Fibroblast of lung (primary cell): Measurements from ENCODE around the gene NKAIN2. TPM values are rescaled to one million over a fixed set of nuclear protein-coding genes. Genes with fewer than 3 reads are reported as not detected.

Experiments used
- DNase-seq, 2 donors: peaks; one replicate each; pipeline versions ENCODE4 v3.0.0 to v3.0.0-alpha.2; 2010; ENCODE audit warnings: low read depth in 2 of 2
- H2AFZ ChIP-seq: 2 replicates; pipeline ENCODE4 v1.5.1; 2012; ENCODE audit warnings: low read length, control low read depth, inconsistent platforms
- H3K27ac ChIP-seq: 2 replicates; pipeline ENCODE4 v1.5.1; 2011; ENCODE audit warnings: low read length, control low read depth; ENCODE audit not compliant: insufficient read depth
- H3K27me3 ChIP-seq: 2 replicates; pipeline ENCODE4 v1.5.1; 2011; ENCODE audit warnings: mild to moderate bottlenecking, low read length; ENCODE audit not compliant: control insufficient read depth, insufficient read depth
- H3K36me3 ChIP-seq: 2 replicates; pipeline ENCODE4 v1.5.1; 2011; ENCODE audit warnings: low read length; ENCODE audit not compliant: control insufficient read depth, insufficient read depth
- H3K4me1 ChIP-seq: 2 replicates; pipeline ENCODE4 v1.5.1; 2011; ENCODE audit warnings: low read length; ENCODE audit not compliant: control insufficient read depth, insufficient read depth; ENCODE audit errors: extremely low read depth
- H3K4me2 ChIP-seq: 2 replicates; pipeline ENCODE4 v1.5.1; 2011; ENCODE audit warnings: low read length, control low read depth; ENCODE audit not compliant: insufficient read depth; ENCODE audit errors: extremely low read depth
- H3K4me3 ChIP-seq, 4 experiments: fragments of 200-600 bp in 1 of 4; sonication (generic) in 1 of 4; replicated peaks in 1 of 4; 2 replicates each; pipeline ENCODE4 v1.5.1; 2011 to 2016; ENCODE audit warnings: low read length in 4 of 4, low read depth in 3 of 4, mild to moderate bottlenecking in 3 of 4, control low read depth in 2 of 4, inconsistent platforms in 1 of 4, mixed read lengths in 1 of 4; ENCODE audit not compliant: insufficient read depth in 1 of 4; ENCODE audit errors: control extremely low read depth in 1 of 4
- H3K79me2 ChIP-seq: 2 replicates; pipeline ENCODE4 v1.5.1; 2012; ENCODE audit warnings: mild to moderate bottlenecking, low read length, inconsistent platforms; ENCODE audit not compliant: control insufficient read depth, insufficient read depth
- H3K9ac ChIP-seq: 2 replicates; pipeline ENCODE4 v1.5.1; 2011; ENCODE audit warnings: mild to moderate bottlenecking, low read length, control low read depth; ENCODE audit not compliant: insufficient read depth
- H3K9me3 ChIP-seq: 2 replicates; pipeline ENCODE4 v1.5.1; 2012; ENCODE audit warnings: low read depth, low read length; ENCODE audit not compliant: control insufficient read depth, insufficient read depth
- H4K20me1 ChIP-seq: 2 replicates; pipeline ENCODE4 v1.5.1; 2011; ENCODE audit warnings: low read length; ENCODE audit not compliant: control insufficient read depth, insufficient read depth; ENCODE audit errors: extremely low read depth
- EZH2 ChIP-seq: IDR thresholded peaks from 2 replicates; pipeline ENCODE4 v1.5.1; 2012; ENCODE audit warnings: low read length, control low read depth, mild to moderate bottlenecking; ENCODE audit errors: missing control alignments
- polyA plus RNA-seq, 2 donors: library from polyadenylated mRNA; depleted of rRNA in 1 of 2; stranded (reverse) in 1 of 2; unstranded in 1 of 2; fragments of >200 nt; gene quantifications; 2 replicates each; pipeline ENCODE4 v1.2.1, GENCODE V29; 2011 to 2012; ENCODE audit warnings: missing spikeins in 1 of 2
- total RNA-seq: library from RNA; depleted of rRNA; stranded (reverse); fragments of >200 nt; gene quantifications from 2 replicates; pipeline ENCODE4 v1.2.1, GENCODE V29; 2014
- TF ChIP-seq, protein P1 (sequence below), 2 donors: IDR thresholded peaks in 1 of 2; conservative IDR thresholded peaks in 1 of 2; 1 replicate in 1 of 2; 2 replicates in 1 of 2; pipeline ENCODE4 v1.5.1; 2011 to 2012; ENCODE audit warnings: low read length in 2 of 2, control low read depth in 1 of 2, inconsistent platforms in 1 of 2, low read depth in 1 of 2, mild to moderate bottlenecking in 1 of 2

Gene NKAIN2
- total and polyA plus RNA-seq, 2 donors (not counting 1 experiment from before 2014, with no cell fraction given), result not detected

- no peak for DNase-seq
- Histone ChIP-seq H3K4me3 (no peak overlapping the region), H2AFZ (no peak overlapping the region), H3K9me3 (no peaks in the 10 kb centered on the region), H3K36me3 (no peaks in the 10 kb centered on the region), H3K27me3 (no peaks in the 10 kb centered on the region), H3K79me2 (no peaks in the 10 kb centered on the region), H4K20me1 (no peaks in the 10 kb centered on the region), H3K27ac (no peak overlapping the region), H3K4me1 (no peaks in the 10 kb centered on the region), H3K4me2 (no peak overlapping the region), H3K9ac (no peak overlapping the region)
- TF ChIP-seq EZH2, result no peak
- TF ChIP-seq, protein P1, sequence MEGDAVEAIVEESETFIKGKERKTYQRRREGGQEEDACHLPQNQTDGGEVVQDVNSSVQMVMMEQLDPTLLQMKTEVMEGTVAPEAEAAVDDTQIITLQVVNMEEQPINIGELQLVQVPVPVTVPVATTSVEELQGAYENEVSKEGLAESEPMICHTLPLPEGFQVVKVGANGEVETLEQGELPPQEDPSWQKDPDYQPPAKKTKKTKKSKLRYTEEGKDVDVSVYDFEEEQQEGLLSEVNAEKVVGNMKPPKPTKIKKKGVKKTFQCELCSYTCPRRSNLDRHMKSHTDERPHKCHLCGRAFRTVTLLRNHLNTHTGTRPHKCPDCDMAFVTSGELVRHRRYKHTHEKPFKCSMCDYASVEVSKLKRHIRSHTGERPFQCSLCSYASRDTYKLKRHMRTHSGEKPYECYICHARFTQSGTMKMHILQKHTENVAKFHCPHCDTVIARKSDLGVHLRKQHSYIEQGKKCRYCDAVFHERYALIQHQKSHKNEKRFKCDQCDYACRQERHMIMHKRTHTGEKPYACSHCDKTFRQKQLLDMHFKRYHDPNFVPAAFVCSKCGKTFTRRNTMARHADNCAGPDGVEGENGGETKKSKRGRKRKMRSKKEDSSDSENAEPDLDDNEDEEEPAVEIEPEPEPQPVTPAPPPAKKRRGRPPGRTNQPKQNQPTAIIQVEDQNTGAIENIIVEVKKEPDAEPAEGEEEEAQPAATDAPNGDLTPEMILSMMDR (conservative IDR thresholded peaks at IDR 0.05 in 1 of 2, IDR thresholded peaks at IDR 0.05 in 1 of 2; ENCODE audit: low read depth in 1 of 2, low read length in 2 of 2), result no peak
Measured at GRCh38 chr6:124282541-124282940, 478.9 kb downstream of the NKAIN2 start.

DNA sequence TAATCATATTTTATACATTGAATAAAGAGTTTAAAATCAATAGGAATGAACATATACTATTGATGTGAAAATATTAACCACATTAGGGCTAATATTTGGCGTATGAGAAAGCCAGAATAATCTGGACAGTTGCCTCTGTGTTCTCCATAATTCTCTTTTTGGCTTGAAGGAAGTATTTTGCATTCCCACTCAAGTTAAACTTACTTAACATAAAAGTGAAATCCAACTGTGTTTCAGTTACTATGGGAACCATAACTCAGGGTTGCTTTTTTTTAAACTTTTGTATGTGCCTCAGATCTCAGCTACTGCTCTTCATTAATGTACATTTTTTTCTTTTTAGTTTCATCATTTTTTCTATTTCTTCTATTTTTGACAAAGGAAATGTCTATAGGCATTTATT is 479.8 kb downstream of the NKAIN2 start:
- TF ChIP-seq, protein P1 (conservative IDR thresholded peaks at IDR 0.05 in 1 of 2, IDR thresholded peaks at IDR 0.05 in 1 of 2; ENCODE audit: low read depth in 1 of 2, low read length in 2 of 2), result no peak
- peak in 1 of 2 donors; percentile 4 for DNase-seq
- no peak overlapping the region for H3K9ac ChIP-seq

GRCh38 chr6:124285146-124285545 is 481.5 kb downstream of the NKAIN2 start:
- no peaks in the 10 kb centered on the region for H3K36me3 ChIP-seq
- H4K20me1 ChIP-seq, result no peaks in the 10 kb centered on the region
- no peak overlapping the region for H2AFZ ChIP-seq
- no peak overlapping the region for H3K27ac ChIP-seq
- no peak for TF ChIP-seq EZH2
- TF ChIP-seq, protein P1 (conservative IDR thresholded peaks at IDR 0.05 in 1 of 2, IDR thresholded peaks at IDR 0.05 in 1 of 2; ENCODE audit: low read depth in 1 of 2, low read length in 2 of 2), result no peak
- no peak for DNase-seq
- H3K79me2 ChIP-seq, result no peaks in the 10 kb centered on the region
- no peaks in the 10 kb centered on the region for H3K4me1 ChIP-seq
- H3K27me3 ChIP-seq, result no peaks in the 10 kb centered on the region
- H3K9ac ChIP-seq, result no peak overlapping the region
- H3K4me3 ChIP-seq, result no peak overlapping the region
- H3K4me2 ChIP-seq, result no peak overlapping the region
- no peaks in the 10 kb centered on the region for H3K9me3 ChIP-seq

More for the DNA sequence above, 479.8 kb downstream of the NKAIN2 start:
- Histone ChIP-seq H3K4me3 (no peak overlapping the region), H3K4me1 (no peaks in the 10 kb centered on the region), H3K79me2 (no peaks in the 10 kb centered on the region), H3K9me3 (no peaks in the 10 kb centered on the region), H3K27ac (no peak overlapping the region), H2AFZ (no peak overlapping the region), H3K27me3 (no peaks in the 10 kb centered on the region), H3K4me2 (no peak overlapping the region), H3K36me3 (no peaks in the 10 kb centered on the region), H4K20me1 (no peaks in the 10 kb centered on the region)
